IMR-90 (cell line): ENCODE measurements around the gene PRTFDC1. TPM values are rescaled to one million over a fixed set of nuclear protein-coding genes. Genes with fewer than 3 reads are reported as not detected.

Source experiments
- ATAC-seq: fragments of 200-7000 bp; cut with Tn5 transposase; 2 replicates; pipeline ENCODE4 v1.9.1; 2020; ENCODE audit warnings: low read depth, mild to moderate bottlenecking, moderate library complexity
- BruUV-seq: library from RNA; stranded (reverse); fragments of 400-500 nt; replicated peaks from 2 replicates; lab custom pipeline; 2021; lab: Mats Ljungman, UMichigan
- CTCF ChIA-PET: fragments of 300-600 bp; formaldehyde crosslinking; extraction: SDS; loops from one replicate; lab custom pipeline; 2021; ENCODE audit warnings: antibody characterized with exemption; lab: Yijun Ruan, JAX
- POLR2A ChIA-PET: fragments of 300-600 bp; sonication (Branson Sonifier 250); formaldehyde crosslinking; loops from one replicate; lab custom pipeline; 2022; ENCODE audit warnings: antibody characterized with exemption; ENCODE audit not compliant: unreplicated experiment; lab: Charles Lee
- DNase-seq: peaks from one replicate; pipeline ENCODE4 v3.0.0; 2013
- H2AFZ ChIP-seq: replicated peaks from 2 replicates; pipeline ENCODE3; 2013; ENCODE audit warnings: low read length, mild to moderate bottlenecking; ENCODE audit not compliant: poor library complexity
- H2AK5ac ChIP-seq: 2 replicates; pipeline ENCODE4 v1.6.1; 2013; ENCODE audit warnings: low read depth, low read length, inconsistent platforms
- H2AK9ac ChIP-seq: replicated peaks from 2 replicates; pipeline ENCODE3; 2013; ENCODE audit warnings: mild to moderate bottlenecking, low read depth, low read length, moderate library complexity; ENCODE audit not compliant: poor library complexity
- H2BK120ac ChIP-seq: 2 replicates; pipeline ENCODE4 v1.6.1; 2013; ENCODE audit warnings: low read depth, low read length, inconsistent platforms
- H2BK15ac ChIP-seq: 3 replicates; pipeline ENCODE4 v1.6.1; 2013; ENCODE audit warnings: low read depth, low read length, inconsistent platforms
- H2BK20ac ChIP-seq: 2 replicates; pipeline ENCODE4 v1.6.1; 2013; ENCODE audit warnings: low read depth, mild to moderate bottlenecking, inconsistent platforms, low read length, moderate library complexity
- H2BK5ac ChIP-seq: 2 replicates; pipeline ENCODE4 v1.6.1; 2013; ENCODE audit warnings: mild to moderate bottlenecking, low read depth, low read length, inconsistent platforms; ENCODE audit not compliant: poor library complexity, severe bottlenecking
- H3K14ac ChIP-seq: replicated peaks from 2 replicates; pipeline ENCODE4 v1.6.1; 2013; ENCODE audit warnings: low read depth, low read length, inconsistent platforms
- H3K18ac ChIP-seq: 2 replicates; pipeline ENCODE4 v1.6.1; 2013; ENCODE audit warnings: low read depth, low read length, control low read depth
- H3K23ac ChIP-seq: 2 replicates; pipeline ENCODE4 v1.6.1; 2013; ENCODE audit warnings: low read depth, low read length, inconsistent platforms
- H3K27ac ChIP-seq: 2 replicates; pipeline ENCODE4 v1.5.1; 2013; ENCODE audit warnings: mild to moderate bottlenecking, control low read depth, low read length; ENCODE audit not compliant: insufficient read depth
- H3K27me3 ChIP-seq: 2 replicates; pipeline ENCODE4 v1.6.1; 2013; ENCODE audit warnings: low read length; ENCODE audit not compliant: control insufficient read depth, insufficient read depth
- H3K36me3 ChIP-seq: 2 replicates; pipeline ENCODE4 v1.6.1; 2013; ENCODE audit warnings: low read length, mixed read lengths; ENCODE audit not compliant: control insufficient read depth, insufficient read depth
- H3K4ac ChIP-seq: 2 replicates; pipeline ENCODE4 v1.6.1; 2013; ENCODE audit warnings: low read depth, low read length, inconsistent platforms
- H3K4me1 ChIP-seq: 2 replicates; pipeline ENCODE4 v1.6.1; 2013; ENCODE audit warnings: low read length, mixed read lengths; ENCODE audit not compliant: control insufficient read depth, insufficient read depth
- H3K4me2 ChIP-seq: 2 replicates; pipeline ENCODE4 v1.6.1; 2013; ENCODE audit warnings: low read depth, mild to moderate bottlenecking, control low read depth, low read length, moderate library complexity
- H3K4me3 ChIP-seq: 2 replicates; pipeline ENCODE4 v1.5.1; 2013; ENCODE audit warnings: low read depth, mild to moderate bottlenecking, control low read depth, low read length, moderate library complexity; ENCODE audit not compliant: insufficient read depth
- H3K56ac ChIP-seq: 2 replicates; pipeline ENCODE4 v1.6.1; 2013; ENCODE audit warnings: low read length, inconsistent platforms; ENCODE audit not compliant: insufficient read depth; ENCODE audit errors: extremely low read depth
- H3K79me1 ChIP-seq, 2 experiments: 2 replicates each; pipeline ENCODE4 v1.6.1; 2013; ENCODE audit warnings: low read length in 2 of 2, inconsistent platforms in 1 of 2, low read depth in 1 of 2
- H3K9ac ChIP-seq: 2 replicates; pipeline ENCODE4 v1.6.1; 2013; ENCODE audit warnings: low read depth, low read length, control low read depth
- H3K9me1 ChIP-seq: 2 replicates; pipeline ENCODE4 v1.6.1; 2013; ENCODE audit warnings: low read length, inconsistent platforms; ENCODE audit not compliant: insufficient read depth
- H3K9me3 ChIP-seq: 2 replicates; pipeline ENCODE4 v1.6.1; 2013; ENCODE audit warnings: low read length; ENCODE audit not compliant: control insufficient read depth, insufficient read depth
- H4K20me1 ChIP-seq: 2 replicates; pipeline ENCODE4 v1.6.1; 2013; ENCODE audit warnings: low read length, inconsistent platforms; ENCODE audit not compliant: insufficient read depth
- H4K5ac ChIP-seq: 2 replicates; pipeline ENCODE4 v1.6.1; 2013; ENCODE audit warnings: mild to moderate bottlenecking, low read depth, low read length, control low read depth
- H4K8ac ChIP-seq, 2 experiments: 2 replicates each; pipeline ENCODE4 v1.6.1; 2013; ENCODE audit warnings: low read depth in 2 of 2, low read length in 2 of 2, control low read depth in 1 of 2, inconsistent platforms in 1 of 2
- H4K91ac ChIP-seq: 2 replicates; pipeline ENCODE4 v1.6.1; 2013; ENCODE audit warnings: low read depth, low read length, inconsistent platforms; ENCODE audit not compliant: insufficient read depth
- BHLHE40 ChIP-seq: fragments of 150-350 bp; IDR thresholded peaks from 2 replicates; pipeline ENCODE4 v1.6.1; 2016; ENCODE audit warnings: mild to moderate bottlenecking, low read depth, low read length
- MAFK ChIP-seq: IDR thresholded peaks from 2 replicates; pipeline ENCODE4 v1.6.1; 2012; ENCODE audit warnings: low read depth, low read length, improper control_type of control experiment
- NFE2L2 ChIP-seq: fragments of 150-350 bp; IDR thresholded peaks from 2 replicates; pipeline ENCODE4 v1.6.1; 2016; ENCODE audit warnings: low read depth, mild to moderate bottlenecking, low read length
- POLR2A ChIP-seq: IDR thresholded peaks from 2 replicates; pipeline ENCODE4 v1.6.1; 2012; ENCODE audit warnings: mild to moderate bottlenecking, low read depth, low read length
- RFX5 ChIP-seq: IDR thresholded peaks from 2 replicates; pipeline ENCODE4 v1.8.0; 2012; ENCODE audit warnings: low read depth, mild to moderate bottlenecking, low read length, moderate library complexity
- WGBS, 2 experiments: methylation state at CpG; one replicate each; pipeline versions ENCODE4 v1.1.5 to v1.1.7; 2013; ENCODE audit warnings: missing lambda C conversion rate in 2 of 2; ENCODE audit not compliant: insufficient read length in 1 of 2; ENCODE audit errors: extremely low coverage in 2 of 2; 5-methylcytosine and 5-hydroxymethylcytosine counted together
- dilution Hi-C: fragments of 300-500 bp; cut with HindIII; formaldehyde crosslinking; loops from one replicate; pipeline ENCODE4 v1.14.3; 2018; ENCODE audit warnings: low sequenced_read_pairs; ENCODE audit not compliant: unreplicated experiment
- in situ Hi-C: fragments of 300-500 bp; cut with MboI; formaldehyde crosslinking; loops from 3 replicates; pipeline ENCODE4 v1.14.3; 2019; ENCODE audit warnings: low sequenced_read_pairs, inconsistent platforms, mixed read lengths
- intact Hi-C: fragments of 100-400 bp; cut with micrococcal nuclease; formaldehyde crosslinking; loops from 2 replicates; pipeline ENCODE4 v1.10.0; 2022
- polyA plus RNA-seq, 3 experiments: library from polyadenylated mRNA; depleted of rRNA; stranded (reverse); fragments of >200 nt; gene quantifications; 2 replicates each; pipeline ENCODE4 v1.2.3, GENCODE V29; 2012; ENCODE audit warnings: low replicate concordance in 1 of 3
- total RNA-seq: library from RNA; depleted of rRNA; stranded (reverse); fragments of >200 nt; gene quantifications from 2 replicates; pipeline ENCODE4 v1.2.3, GENCODE V29; 2012
- TF ChIP-seq, protein P1 (sequence below): fragments of 150-350 bp; IDR thresholded peaks from 2 replicates; pipeline ENCODE4 v1.6.1; 2017; ENCODE audit warnings: mild to moderate bottlenecking, antibody characterized with exemption, low read length, low read depth
- TF ChIP-seq, protein P2 (sequence below): fragments of 150-350 bp; IDR thresholded peaks from 2 replicates; pipeline ENCODE4 v1.6.1; 2016; ENCODE audit warnings: low read depth, mild to moderate bottlenecking, low read length, moderate library complexity, borderline replicate concordance

The PRTFDC1 gene
- total and polyA plus RNA-seq, 2 of the 4 experiments (the other 2 are of a cell fraction) = 12.3 to 17.9 TPM

DNA sequence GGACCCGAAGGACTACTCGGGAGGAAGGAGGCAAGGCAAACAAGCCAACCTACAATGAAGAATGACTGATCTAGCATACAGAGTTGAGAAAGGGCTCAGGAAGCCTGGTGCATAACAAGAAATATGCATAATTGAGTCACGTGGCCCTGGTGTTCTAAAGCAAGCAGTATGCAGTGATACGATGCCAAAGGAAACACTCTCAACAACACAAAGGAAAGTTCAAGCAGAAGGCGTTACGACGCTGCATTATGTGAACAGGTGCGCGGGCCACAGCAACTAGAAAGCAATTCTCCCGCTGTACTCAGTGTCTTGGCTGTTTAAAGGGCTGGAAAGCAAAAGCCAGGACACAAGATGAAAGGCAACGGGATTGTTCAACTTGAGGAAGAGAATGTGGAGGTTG, 100.8 kb downstream of the PRTFDC1 start:
- peak; percentile 54 for DNase-seq
- CTCF ChIA-PET = interaction anchor here (0.6 kb wide), 1 partner anchor 20 kb away, joined by 12 read pairs; no protein-coding TSS in a partner anchor
- no peak overlapping the region for H4K5ac ChIP-seq

More for the DNA sequence above, 100.8 kb downstream of the PRTFDC1 start:
- H4K20me1 ChIP-seq = no peaks in the 10 kb centered on the region
- H2BK15ac ChIP-seq = no peak overlapping the region
- in situ Hi-C loops = no loop called here
- H2AFZ ChIP-seq = no peak overlapping the region
- no peak overlapping the region for H3K4me3 ChIP-seq
- no peaks in the 10 kb centered on the region for H3K27me3 ChIP-seq
- no peak overlapping the region for H3K4ac ChIP-seq
- POLR2A ChIA-PET = no interaction called here
- H3K4me2 ChIP-seq = no peak overlapping the region
- no peak overlapping the region for H2BK120ac ChIP-seq
- H2BK5ac ChIP-seq = no peak overlapping the region
- no peak overlapping the region for H3K9ac ChIP-seq
- H3K9me3 ChIP-seq = no peaks in the 10 kb centered on the region
- H3K36me3 ChIP-seq = no peaks in the 10 kb centered on the region
- no peak overlapping the region for H2AK9ac ChIP-seq
- dilution Hi-C loops = no loop called here
- H3K79me1 ChIP-seq = no peaks in the 10 kb centered on the region
- H3K18ac ChIP-seq = no peak overlapping the region
- no TSS peak for BruUV-seq
- no peak for TF ChIP-seq POLR2A
- TF ChIP-seq RFX5 = no peak
- no peak for TF ChIP-seq NFE2L2
- no peak for TF ChIP-seq BHLHE40
- TF ChIP-seq MAFK = no peak
- TF ChIP-seq, protein P1, sequence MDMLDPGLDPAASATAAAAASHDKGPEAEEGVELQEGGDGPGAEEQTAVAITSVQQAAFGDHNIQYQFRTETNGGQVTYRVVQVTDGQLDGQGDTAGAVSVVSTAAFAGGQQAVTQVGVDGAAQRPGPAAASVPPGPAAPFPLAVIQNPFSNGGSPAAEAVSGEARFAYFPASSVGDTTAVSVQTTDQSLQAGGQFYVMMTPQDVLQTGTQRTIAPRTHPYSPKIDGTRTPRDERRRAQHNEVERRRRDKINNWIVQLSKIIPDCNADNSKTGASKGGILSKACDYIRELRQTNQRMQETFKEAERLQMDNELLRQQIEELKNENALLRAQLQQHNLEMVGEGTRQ = peak; percentile 77
- TF ChIP-seq, protein P2, sequence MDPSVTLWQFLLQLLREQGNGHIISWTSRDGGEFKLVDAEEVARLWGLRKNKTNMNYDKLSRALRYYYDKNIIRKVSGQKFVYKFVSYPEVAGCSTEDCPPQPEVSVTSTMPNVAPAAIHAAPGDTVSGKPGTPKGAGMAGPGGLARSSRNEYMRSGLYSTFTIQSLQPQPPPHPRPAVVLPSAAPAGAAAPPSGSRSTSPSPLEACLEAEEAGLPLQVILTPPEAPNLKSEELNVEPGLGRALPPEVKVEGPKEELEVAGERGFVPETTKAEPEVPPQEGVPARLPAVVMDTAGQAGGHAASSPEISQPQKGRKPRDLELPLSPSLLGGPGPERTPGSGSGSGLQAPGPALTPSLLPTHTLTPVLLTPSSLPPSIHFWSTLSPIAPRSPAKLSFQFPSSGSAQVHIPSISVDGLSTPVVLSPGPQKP = no peak
- no peak overlapping the region for H2BK20ac ChIP-seq
- H3K14ac ChIP-seq = no peak overlapping the region
- no peaks in the 10 kb centered on the region for H3K9me1 ChIP-seq
- peak; percentile 29; the same call in 1 of the 2 replicates for ATAC-seq
- intact Hi-C loops = no loop called here
- H4K91ac ChIP-seq = no peak overlapping the region
- no peak overlapping the region for H4K8ac ChIP-seq
- H2AK5ac ChIP-seq = no peak overlapping the region
- H3K23ac ChIP-seq = no peak overlapping the region
- WGBS, 2 experiments = 81% methylated on average over 6 of the region's 11 CpGs; no CpG with 5 or more reads in 1 of the 2 experiments
- H3K56ac ChIP-seq = no peak overlapping the region
- no peak overlapping the region for H3K27ac ChIP-seq
- H3K4me1 ChIP-seq = no peaks in the 10 kb centered on the region; the same call in 1 of the 2 replicates
